HL-60/S4 treated with retinoic acid at 250 ng/mL for 4 days and 3 days (cell line): ENCODE measurements around the gene GPATCH2.

Experiments
- in situ Hi-C: fragments of 300-500 bp; cut with MboI; formaldehyde crosslinking; loops from 2 replicates; pipeline ENCODE4 v1.7.0; 2022; ENCODE audit warnings: low sequenced_read_pairs

GPATCH2 gene

DNA sequence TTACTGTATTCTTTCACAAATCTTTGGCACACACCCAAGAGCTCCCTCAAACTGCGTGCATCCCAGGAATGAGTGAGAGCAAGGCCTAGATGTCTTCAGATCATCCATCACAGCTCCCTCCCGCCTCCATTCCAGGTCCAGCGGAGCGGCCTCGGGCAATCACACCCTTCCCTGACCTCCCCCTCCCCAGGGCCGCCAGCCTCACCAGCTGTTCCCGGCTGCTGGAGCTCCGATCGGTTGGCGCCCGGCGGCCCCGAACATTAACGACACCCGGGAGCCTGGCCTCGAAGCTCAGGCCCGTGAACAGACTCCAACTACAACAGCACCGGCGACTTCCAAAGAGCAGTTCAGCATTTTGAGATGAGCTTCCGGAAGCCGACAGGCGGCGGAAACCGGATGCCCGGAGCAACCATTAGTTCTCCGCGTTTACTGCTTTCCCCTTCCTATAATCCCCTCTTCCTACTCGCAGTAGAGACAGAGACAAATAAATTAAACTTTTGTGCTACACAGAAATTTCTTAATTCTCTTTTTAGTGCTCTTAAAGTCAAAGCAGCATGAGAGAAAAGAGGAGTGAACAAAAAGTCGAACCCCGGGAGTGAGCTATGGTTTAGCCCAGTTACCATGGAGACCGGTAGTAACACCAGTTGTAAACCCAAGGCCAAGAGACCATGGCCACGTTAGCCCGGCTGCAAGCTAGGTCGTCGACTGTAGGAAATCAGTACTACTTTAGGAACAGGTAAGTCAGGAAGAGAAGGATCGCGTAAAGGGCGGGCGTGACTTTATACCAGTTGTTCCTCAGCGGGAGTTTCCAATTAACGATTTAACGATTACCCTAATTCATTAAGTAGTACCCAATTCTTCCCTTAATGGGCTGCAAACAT, at the start of gene GPATCH2, which contains the start of gene SPATA17:
Gene GPATCH2 (minus strand): TSS at position 380 of the 881 bp plus-strand sequence. CDS start 119 bp downstream, at position 261.
Gene SPATA17 (plus strand): TSS at position 634 of the 881 bp plus-strand sequence. CDS start 35 bp downstream, at position 669.
- in situ Hi-C loops = no loop called here

DNA sequence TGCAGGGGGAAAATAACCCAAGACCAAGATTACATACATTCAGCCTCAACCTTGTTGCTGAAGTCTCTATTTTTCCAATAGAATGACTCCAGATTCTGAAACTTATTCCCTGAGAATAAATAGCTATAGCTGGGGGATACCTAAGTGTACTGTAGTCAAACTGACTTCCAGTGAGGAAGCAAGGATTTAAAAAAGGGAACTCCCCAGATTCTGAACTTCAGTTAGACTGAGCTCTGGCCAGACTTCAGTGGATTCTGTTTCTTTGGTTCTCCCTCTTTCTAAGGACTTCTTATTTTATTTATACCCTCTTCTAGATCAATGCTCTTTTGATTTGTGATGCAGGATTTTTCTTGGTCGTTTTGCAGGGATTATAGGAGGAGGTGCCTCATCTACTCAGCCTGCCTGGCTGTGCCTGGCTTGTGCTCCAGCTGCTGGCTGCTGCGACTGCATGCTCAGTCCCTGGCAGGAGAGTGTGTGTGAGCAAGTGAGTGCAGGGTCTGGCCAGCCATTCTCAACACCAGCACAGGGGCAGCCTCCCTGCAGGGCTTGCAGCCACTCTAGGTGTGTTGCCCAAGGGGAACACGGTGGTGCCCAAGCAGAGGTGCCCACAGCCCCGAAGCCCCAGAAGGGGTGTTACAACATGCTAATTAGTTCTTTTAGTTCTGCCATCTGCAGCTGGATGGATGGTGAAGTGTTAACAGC, 43.3 kb upstream of the GPATCH2 start:
- in situ Hi-C loops = no loop called here

DNA sequence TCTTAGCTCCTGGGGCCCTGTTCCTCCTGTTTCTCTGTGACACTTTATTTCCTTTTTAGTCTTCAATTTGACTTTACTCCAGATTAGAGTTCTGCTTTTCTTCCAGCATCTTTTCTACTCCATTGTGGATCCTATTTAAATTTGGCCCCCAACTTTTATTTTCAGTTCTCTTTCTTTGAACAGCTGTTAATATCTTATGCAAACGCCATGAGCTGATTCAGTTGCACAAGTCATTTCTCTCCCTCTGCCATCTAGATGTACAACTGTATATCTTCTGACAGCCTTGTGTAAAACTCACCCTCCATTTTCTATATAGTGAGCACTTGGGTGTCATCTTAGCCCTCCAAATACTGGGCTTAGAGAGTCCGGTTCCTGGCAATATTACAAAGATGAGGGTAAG, 42.5 kb upstream of the GPATCH2 start:
- in situ Hi-C loops = no loop called here

DNA sequence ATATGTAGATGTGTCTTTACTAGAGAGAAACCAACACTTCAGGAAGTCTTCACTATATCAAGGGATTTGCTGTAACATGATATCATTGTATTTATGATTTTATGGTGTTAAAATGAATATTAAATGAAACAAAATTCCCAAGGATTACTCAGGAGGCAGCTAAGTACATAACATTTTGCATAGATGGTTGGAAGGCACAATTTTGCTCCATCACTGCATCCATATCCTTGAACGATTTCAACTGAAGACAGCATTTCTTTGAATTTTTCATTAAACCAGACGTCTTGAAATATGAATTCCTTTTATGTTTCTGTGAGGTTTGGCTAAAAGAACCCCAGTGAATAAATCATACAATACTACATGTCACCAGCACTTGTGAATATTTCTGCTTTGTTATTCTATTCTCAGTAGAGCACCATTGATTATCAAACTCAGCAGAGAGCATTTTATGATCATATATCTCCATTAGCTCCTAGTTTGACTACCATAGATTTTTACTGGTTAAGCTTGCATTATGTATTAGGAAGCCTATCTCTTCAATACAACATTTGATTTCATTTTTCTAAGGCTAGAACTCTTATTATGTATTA, 37.6 kb upstream of the GPATCH2 start:
- in situ Hi-C loops = no loop called here

DNA sequence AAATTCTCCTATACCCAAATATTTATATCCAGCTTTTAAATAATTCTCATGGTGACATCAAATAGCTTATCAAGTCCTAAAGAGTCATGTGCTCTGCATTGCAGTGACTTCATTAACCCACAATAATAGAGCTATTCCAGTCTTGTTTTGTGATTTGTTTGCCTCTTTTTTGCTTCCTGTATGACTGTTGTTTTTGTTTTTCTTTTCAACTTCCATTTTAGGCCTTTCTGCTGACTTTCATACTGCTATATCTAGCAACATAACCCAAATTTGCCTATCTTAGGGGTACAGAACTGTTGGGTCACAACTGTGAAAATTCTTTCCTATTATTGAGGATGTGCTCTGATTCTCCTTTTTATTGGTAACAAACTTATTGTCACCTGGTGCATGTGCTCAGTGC, 30.5 kb upstream of the GPATCH2 start:
- in situ Hi-C loops = no loop called here

DNA sequence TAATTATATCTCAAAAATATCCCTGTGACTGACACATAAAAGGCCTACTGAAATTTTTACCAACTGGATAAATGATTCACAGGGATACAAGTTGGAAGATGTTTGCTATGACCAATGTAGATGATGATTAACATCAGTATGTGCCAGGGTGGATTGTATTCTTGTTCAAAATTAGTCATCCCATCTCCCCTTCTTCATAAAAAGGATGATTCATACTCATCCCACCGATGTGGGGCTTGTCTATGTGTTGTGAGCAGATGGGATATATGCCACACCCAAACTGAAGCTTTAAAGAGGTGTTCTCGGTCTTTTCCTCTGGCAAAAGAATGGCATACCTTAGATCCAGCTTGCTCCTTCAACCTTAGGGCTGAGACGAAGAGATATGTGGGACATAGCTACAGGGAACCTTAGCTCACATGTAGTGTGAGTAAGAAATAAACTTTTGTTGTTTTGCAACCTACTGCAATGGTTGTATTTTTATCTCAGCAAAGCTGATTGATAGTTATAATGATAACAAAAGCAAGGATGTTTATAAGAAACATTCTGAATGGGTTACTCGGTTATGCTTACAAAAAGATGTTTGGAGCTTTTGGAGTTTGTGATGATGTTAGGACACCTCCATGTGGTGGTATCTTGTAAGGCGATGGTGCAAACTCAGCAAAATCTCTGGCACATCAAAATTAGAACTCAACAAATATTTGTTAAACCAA, 29.6 kb upstream of the GPATCH2 start:
- in situ Hi-C loops = no loop called here

DNA sequence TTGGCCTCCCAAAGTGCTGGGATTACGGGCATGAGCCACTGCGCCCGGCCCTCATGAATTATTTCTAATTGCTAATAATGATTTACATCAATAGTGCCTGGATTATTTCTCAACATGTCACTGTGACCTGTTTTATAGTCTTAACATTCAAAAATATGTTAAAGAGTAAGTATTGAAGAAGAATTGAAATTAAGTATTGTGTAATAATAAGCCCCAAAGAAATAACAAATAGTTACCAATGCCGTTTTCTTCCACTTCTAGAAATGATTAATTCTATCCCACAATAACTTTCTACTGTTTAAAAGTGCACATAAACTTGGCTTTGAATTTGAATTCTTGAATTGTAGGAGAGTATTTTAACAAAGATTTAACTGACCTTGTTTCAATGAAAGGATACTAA, 19.8 kb upstream of the GPATCH2 start:
- in situ Hi-C loops = no loop called here

DNA sequence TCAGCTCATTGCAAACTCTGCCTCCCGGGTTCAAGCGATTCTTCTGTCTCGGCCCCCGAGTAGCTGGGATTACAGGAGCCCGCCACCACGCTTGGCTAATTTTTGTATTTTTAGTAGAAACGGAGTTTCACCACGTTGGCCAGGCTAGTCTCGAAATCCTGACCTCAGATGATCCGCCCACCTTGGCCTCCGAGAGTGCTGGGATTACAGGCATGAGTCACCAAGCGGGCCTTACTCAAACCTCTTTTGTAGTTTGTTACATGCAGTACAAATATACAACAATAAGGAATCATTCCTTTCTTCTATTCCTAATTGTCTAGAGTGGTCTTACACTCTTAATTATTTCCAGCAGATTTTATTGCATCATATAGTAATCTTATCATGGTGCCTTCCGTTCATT, 16.9 kb upstream of the GPATCH2 start:
- in situ Hi-C loops = no loop called here

DNA sequence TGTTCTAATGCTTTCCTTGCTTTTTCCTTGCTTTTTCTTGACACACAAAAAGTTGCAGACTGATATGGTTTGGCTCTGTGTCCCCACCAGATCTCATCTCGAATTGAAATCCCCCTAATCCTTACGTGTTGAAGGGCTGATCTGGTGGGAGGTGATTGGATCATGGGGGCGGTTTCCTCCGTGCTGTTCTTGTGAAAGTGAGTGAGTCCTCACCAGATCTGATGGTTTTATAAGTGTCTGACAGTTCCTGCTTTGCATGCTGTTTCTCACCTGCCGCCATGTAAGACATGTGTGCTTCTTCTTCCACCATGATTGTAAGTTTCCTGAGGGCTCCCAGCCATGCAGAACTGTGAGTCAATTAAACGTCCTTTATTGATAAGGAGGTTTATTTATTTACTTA, 11.6 kb upstream of the GPATCH2 start:
- in situ Hi-C loops = no loop called here

DNA sequence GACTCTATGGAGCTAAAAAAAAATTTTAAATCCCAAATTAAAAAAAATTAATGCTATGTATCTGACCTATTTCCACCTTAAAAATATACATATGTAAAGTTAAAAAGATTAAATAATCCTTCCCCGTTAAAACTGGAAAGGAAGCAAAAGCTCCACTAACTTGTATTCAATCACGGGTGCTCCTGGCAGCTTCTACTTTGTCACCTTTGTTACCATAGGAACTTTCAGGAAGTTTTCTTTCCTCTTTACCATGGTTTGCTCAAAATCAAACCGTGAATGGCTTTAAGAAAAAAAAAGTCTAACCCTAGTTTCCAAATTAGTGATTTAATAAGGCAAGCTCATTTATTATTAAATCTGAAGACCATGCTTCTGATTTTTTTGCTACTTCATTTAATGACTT, 3.5 kb downstream of the GPATCH2 start:
- in situ Hi-C loops = no loop called here

DNA sequence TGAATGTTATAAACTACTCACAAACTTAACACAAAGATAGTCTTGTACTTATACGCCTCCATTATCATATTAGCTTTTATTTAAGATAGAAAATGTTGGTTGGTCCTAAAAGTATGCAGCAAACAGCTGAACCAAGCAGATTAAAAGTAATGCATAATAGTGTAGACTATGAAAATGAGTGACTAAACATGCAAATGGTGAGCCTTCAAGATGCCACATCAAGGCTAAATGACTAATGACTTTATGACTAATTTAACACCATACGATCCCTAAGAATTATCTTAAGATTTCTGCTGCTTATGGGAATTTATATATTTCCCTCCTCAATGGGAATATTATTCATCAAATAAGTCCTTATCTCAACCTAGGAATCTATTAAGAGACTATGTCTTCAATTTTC, 4.6 kb downstream of the GPATCH2 start:
- in situ Hi-C loops = no loop called here

DNA sequence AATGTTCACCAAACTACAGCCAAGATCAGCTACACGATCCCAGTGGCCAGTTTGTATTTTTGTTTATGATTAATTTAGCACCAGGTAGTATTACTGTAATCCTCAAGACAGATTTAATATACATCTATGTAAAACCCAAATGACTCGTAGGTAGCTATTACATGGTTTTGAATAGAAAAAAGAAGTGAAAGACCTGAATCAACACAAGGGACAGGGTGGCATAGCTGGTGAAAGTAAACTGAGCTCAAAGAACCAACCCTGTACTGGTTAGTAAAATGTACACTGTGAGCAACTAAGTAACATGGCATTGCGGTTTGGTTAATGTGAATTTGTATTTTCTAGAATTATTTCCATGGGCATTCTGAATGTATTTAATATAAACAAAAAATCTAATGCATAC, 8.8 kb downstream of the GPATCH2 start:
- in situ Hi-C loops = no loop called here

DNA sequence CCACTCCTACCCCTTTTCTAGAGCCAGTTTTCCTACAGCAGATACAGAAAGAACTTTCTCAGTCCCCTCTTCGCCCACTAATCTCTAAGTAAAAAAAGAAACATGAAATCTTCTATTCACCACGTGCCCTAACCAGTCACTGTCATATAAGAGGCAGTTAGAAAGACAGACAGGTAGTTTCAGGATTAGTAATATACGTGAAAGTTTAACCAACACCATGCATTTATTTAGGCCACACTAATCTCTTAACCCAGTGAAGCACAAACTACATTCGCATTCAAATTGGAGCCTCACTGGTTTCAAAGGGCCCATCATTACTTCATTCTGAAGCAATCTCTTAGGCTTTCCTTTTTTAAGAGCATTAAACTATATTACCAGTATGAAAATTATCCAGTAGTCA, 10.1 kb downstream of the GPATCH2 start:
- in situ Hi-C loops = no loop called here

DNA sequence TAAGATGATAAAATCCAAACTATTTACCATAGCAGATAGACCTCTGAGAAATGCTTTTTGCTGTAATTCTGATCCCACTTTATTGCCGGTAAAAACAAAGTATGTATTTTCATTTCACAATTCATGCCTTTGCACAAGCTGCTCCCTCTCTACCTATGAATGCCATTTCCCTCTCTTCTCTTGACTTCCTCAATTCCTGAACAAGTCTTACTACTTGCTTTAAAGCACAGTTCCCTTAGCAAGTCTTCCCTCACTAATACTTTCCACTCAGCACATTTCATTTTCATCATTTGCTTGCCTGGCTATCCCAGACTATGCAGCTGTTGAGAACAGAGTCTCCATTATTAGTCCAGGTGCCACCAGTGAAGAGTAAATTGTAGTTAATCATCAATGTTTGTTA, 13.8 kb downstream of the GPATCH2 start:
- in situ Hi-C loops = no loop called here

DNA sequence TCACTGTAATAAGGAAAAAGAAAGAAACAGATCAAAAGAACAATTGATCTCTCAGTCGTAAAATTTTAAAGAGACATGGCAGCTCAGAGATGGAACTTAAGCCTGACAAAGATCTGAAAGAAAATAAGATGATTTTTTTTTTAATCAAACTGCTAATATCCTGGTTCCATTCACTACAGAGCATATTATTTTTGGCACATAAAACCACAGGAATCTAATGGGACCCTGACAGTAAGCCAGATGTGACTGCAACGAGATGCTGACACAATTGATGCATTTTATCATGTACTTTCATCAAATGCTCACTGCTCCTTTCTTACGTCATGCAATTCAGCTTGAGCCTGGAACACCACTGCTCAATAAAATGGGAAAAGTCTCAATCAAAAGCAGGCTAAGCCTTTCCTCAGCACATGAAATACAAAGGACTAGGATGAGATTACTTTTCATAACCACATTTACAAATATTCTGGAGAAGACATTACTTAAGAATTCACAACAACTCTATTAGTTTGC, 16.6 kb downstream of the GPATCH2 start:
- in situ Hi-C loops = no loop called here

DNA sequence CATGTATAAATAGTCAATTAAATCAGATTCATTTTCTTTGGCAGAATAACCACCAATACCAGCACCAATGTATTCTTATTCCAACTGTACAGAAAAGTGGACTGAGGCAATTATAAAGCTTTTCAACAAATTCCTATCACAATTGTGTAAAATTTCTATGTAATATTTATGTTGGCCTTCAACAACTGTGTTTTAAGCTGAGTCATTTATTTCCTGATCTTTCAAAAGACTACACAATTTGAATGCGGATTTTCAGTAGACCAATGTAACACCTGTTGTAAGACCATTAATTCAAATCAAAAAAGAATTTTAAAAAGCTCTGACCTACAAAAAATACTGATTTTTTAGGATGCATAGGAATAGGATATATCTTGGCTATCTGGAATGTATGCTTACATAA, 25.5 kb downstream of the GPATCH2 start:
- in situ Hi-C loops = no loop called here

DNA sequence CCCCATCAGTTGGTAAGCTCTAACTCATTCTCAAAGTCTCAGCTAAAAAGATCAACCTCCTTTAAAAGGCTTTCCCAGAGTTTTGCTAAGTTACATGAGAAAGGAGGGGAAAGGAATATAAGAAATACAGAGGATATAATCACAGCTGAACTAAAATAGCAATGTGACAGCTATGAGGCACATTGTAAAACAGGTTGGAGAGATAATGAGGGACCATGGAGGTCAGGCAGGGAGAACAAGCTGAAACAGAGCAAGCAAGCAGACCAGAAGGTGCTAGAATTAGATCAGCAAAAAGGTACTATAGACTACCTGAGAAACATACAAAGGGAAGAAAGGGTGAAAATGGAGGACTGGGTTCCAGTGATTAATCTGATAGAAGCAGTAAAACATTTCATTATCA, 28.5 kb downstream of the GPATCH2 start:
- in situ Hi-C loops = no loop called here

DNA sequence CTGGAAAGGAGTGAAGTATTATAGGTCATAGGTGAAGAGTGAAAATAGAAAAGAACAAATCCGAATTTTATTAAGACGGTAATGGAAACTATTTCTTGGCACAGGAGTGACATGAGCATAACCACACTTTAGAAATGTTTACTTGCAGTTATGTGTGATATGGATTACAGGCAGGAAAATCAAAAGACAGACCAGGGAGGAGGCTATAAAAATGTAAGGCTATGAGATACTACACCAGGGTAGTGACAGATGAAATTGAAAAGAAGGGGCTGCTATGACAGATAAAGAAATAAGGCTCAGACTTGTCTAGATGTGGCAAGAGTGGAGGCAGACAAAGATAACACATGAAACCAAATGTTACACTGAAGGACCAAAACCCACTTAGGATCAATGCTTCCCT, 31.7 kb downstream of the GPATCH2 start:
- in situ Hi-C loops = no loop called here

DNA sequence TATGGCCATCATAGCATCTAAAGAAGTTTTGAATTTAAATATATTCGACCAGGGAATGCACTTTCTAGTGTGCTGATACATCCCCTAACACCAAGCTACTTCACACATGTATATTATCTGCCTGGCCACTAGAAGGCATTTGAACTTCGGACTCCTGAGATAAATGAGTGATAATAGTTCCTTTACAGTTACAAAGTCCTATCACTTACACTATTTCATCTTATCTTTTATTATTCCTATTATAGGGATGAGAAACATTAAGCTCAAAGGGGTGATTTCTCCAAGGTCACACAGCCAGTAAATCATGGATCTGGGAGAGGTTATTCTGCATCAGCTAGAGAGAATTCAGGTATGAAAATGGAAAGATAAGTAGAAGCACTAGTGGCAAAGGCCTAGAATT, 40.3 kb downstream of the GPATCH2 start:
- in situ Hi-C loops = no loop called here

DNA sequence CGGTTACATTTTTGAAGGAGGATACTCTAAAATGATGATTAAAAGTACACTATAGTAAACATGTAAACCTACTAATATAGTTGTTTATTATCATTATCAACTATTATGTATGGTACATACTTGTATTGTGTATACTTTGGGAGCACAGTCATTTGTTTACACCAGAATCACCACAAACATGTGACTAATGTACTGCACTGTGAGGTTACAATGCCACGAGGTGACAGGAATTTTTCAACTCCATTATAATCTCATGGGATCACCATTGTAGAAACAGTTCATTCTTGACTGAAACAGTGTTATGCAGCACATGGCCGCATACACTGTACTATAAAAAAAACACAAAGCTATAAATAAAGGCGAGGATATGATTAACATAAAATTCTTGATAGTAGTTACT, 44.3 kb downstream of the GPATCH2 start:
- in situ Hi-C loops = no loop called here

DNA sequence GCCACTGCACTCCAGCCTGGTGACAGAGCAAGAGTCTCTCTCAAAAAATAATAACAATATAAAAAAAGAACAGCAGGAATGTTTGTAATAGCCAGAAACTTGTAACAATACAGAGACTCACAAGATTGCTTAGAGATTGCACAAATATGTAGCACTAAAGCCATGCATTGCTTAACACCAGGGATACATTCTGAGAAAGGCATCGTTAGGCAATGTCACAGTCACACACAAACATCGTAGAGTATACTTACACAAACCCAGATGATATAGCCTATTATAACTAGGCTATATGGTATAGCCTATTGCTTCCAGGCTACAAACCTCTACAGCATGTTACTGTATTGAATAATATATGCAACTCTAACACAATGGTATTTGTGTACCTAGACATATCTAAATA, 45.3 kb downstream of the GPATCH2 start:
- in situ Hi-C loops = no loop called here
